Naive thymus-derived CD4-positive, alpha-beta T cell (primary cell): Measurements from ENCODE around the gene HHIP. TPM values are rescaled to one million over a fixed set of nuclear protein-coding genes. Genes with fewer than 3 reads are reported as not detected.
"Not testable (repeated sequence)": the region's sequence is repeated elsewhere in the genome, so short reads cannot be mapped to it uniquely, and the experiment has no call there.

Experiments used
- ATAC-seq: fragments of 150-1000 bp; cut with Tn5 transposase; 2 replicates; pipeline ENCODE4 v1.10.0; 2021; ENCODE audit warnings: mild to moderate bottlenecking, moderate library complexity
- CTCF ChIA-PET: fragments of 350-600 bp; sonication (Branson Sonifier 250); formaldehyde crosslinking; loops from one replicate; lab custom pipeline; 2021; ENCODE audit warnings: antibody characterized with exemption; lab: Charles Lee
- POLR2A ChIA-PET: fragments of 350-600 bp; sonication (Branson Sonifier 250); formaldehyde crosslinking; loops from one replicate; lab custom pipeline; 2021; ENCODE audit warnings: antibody characterized with exemption, inconsistent platforms; lab: Charles Lee
- DNase-seq, 9 donors: peaks; one replicate each; pipeline versions ENCODE4 v3.0.0 to v3.0.0-alpha.2; 2020 to 2022; ENCODE audit warnings: mixed read lengths in 1 of 9
- H3K27ac ChIP-seq: one replicate; pipeline ENCODE4 v1.7.0; 2013; ENCODE audit warnings: mild to moderate bottlenecking, low read depth, low read length, moderate library complexity
- H3K27me3 ChIP-seq, 2 donors: one replicate each; pipeline ENCODE4 v1.7.0; 2013; ENCODE audit warnings: low read length in 2 of 2, mild to moderate bottlenecking in 2 of 2, moderate library complexity in 2 of 2; ENCODE audit not compliant: control insufficient read depth in 2 of 2, insufficient read depth in 2 of 2
- H3K36me3 ChIP-seq, 3 experiments: 1 replicate in 2 of 3; 2 replicates in 1 of 3; pipeline ENCODE4 v1.7.0; 2013; ENCODE audit warnings: low read length in 3 of 3, mild to moderate bottlenecking in 3 of 3, moderate library complexity in 1 of 3; ENCODE audit not compliant: insufficient read depth in 3 of 3, control insufficient read depth in 2 of 3
- H3K4me1 ChIP-seq, 2 donors: one replicate each; pipeline ENCODE4 v1.7.0; 2013; ENCODE audit warnings: low read length in 2 of 2, mild to moderate bottlenecking in 2 of 2, moderate library complexity in 1 of 2; ENCODE audit not compliant: control insufficient read depth in 2 of 2, insufficient read depth in 2 of 2
- H3K4me3 ChIP-seq: 2 replicates; pipeline ENCODE4 v1.7.0; 2013; ENCODE audit warnings: mild to moderate bottlenecking, low read length
- H3K9me3 ChIP-seq, 3 experiments: 1 replicate in 2 of 3; 2 replicates in 1 of 3; pipeline ENCODE4 v1.7.0; 2013; ENCODE audit warnings: low read length in 3 of 3; ENCODE audit not compliant: control insufficient read depth in 2 of 3
- H3K27ac Mint-ChIP-seq, 9 donors: one replicate each; pipeline ENCODE4 v1.8.0; 2020 to 2022; ENCODE audit warnings: mixed read lengths in 9 of 9, mild to moderate bottlenecking in 8 of 9, moderate library complexity in 5 of 9, inconsistent platforms in 2 of 9
- H3K27me3 Mint-ChIP-seq, 5 donors: one replicate each; pipeline ENCODE4 v1.8.0; 2021 to 2022; ENCODE audit warnings: mixed read lengths in 5 of 5, mild to moderate bottlenecking in 1 of 5
- H3K36me3 Mint-ChIP-seq, 5 donors: one replicate each; pipeline ENCODE4 v1.8.0; 2020 to 2022; ENCODE audit warnings: mixed read lengths in 5 of 5, mild to moderate bottlenecking in 3 of 5, inconsistent platforms in 1 of 5
- H3K4me1 Mint-ChIP-seq, 7 donors: one replicate each; pipeline ENCODE4 v1.8.0; 2020 to 2022; ENCODE audit warnings: mixed read lengths in 7 of 7, mild to moderate bottlenecking in 3 of 7, inconsistent platforms in 1 of 7
- H3K4me3 Mint-ChIP-seq, 10 donors: one replicate each; pipeline ENCODE4 v1.8.0; 2020 to 2022; ENCODE audit warnings: mild to moderate bottlenecking in 10 of 10, mixed read lengths in 10 of 10, moderate library complexity in 6 of 10, inconsistent platforms in 2 of 10
- H3K9me3 Mint-ChIP-seq, 11 donors: one replicate each; pipeline ENCODE4 v1.8.0; 2020 to 2022; ENCODE audit warnings: mixed read lengths in 11 of 11, mild to moderate bottlenecking in 4 of 11, inconsistent platforms in 1 of 11, moderate library complexity in 1 of 11
- intact Hi-C, 2 donors: fragments of 100-400 bp; cut with micrococcal nuclease; formaldehyde crosslinking; loops; one replicate each; pipeline ENCODE4 v1.15.1; 2023
- polyA plus RNA-seq, 2 donors: library from polyadenylated mRNA; unstranded; fragments of 300-500 nt; fragmentation: Illumina TruSeq; gene quantifications; one replicate each; pipeline ENCODE4 v1.2.3, GENCODE V29; 2021
- total RNA-seq, 6 experiments: library from RNA in 5 of 6; stranded (reverse) in 5 of 6; gene quantifications; 1 replicate in 5 of 6; 2 replicates in 1 of 6; pipeline ENCODE4 v1.2.3 and lab custom pipeline; 2021 to 2026

The HHIP gene
- total and polyA plus RNA-seq, 7 experiments from 2014 or later, result 0.19 TPM; not detected in 6

DNA sequence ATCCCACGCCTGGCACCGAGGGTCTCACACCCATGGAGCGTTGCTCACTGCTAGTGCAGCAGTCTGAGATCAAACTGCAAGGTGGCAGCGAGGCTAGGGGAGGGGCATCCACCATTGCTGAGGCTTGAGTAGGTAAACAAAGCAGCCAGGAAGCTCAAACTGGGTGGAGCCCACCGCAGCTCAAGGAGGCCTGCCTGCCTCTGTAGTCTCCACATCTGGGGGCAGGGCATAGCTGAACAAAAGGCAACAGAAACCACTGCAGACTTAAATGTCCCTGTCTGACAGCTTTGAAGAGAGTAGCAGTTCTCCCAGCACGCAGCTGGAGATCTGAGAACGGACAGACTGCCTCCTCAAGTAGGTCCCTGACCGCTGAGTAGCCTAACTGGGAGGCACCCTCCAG is 146.0 kb downstream of the HHIP start:
- POLR2A ChIA-PET, ATAC-seq, H3K4me3 ChIP-seq, H3K36me3 ChIP-seq, H3K4me1 Mint-ChIP-seq, intact Hi-C loops, H3K27me3 ChIP-seq, DNase-seq, CTCF ChIA-PET, H3K4me1 ChIP-seq, H3K27me3 Mint-ChIP-seq, H3K27ac Mint-ChIP-seq, H3K27ac ChIP-seq, H3K4me3 Mint-ChIP-seq, H3K9me3 ChIP-seq, H3K36me3 Mint-ChIP-seq: not testable (repeated sequence)
- H3K9me3 Mint-ChIP-seq, result peaks cover 0 to 20% (median 7%) of the 10 kb centered on the region in 11 donors
